Measurements from ENCODE around the gene UBE2E1. TPM values are rescaled to one million over a fixed set of nuclear protein-coding genes. Genes with fewer than 3 reads are reported as not detected.

Gene UBE2E1
- total RNA-seq, 1 experiment from 2014 or later: 200 TPM

DNA sequence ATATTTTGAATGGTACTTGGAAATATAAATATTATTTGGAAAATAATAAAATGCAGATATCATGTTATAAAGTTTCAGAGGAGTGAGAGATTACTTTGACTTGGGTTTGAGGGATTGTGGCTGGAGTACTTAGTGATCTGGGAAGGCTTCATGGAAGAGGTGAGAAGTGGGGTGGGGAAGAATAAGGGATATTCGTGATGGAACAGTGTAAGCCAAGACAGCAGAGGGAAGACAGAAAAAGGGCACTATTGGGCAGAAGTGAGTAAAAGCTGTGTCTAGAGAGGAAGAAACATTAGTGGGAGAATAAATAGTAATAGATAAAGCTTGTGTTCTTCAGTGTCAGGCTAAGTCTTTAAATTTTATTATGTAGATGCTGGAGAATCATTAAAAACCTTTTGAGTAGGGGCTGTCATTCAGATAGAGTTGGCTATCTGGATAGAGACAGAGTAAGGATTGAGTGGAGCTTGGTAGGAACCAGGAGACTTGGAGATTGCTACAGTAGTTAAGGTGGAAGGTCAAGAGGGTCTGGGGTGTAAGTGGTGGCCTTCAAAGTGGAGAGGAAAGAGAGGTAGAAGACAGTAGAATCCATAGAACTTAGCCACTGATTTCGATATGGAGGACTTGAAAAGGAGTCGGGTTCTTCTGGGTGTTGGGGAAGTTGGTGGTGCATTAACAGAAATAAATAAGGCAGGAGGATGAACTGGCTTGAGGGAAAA is 11.9 kb downstream of the UBE2E1 start:
- Histone ChIP-seq H3K36me3 (ENCODE audit: insufficient read depth, low read length) (peaks cover 27% of the 10 kb centered on the region), H3K4me3 (ENCODE audit: low read length) (no peak overlapping the region), H3K9ac (ENCODE audit: low read length) (no peak overlapping the region), H3K9me2 (replicated peaks; ENCODE audit: insufficient read depth, low read length) (no peaks in the 10 kb centered on the region), H4K20me1 (ENCODE audit: insufficient read depth, low read depth, low read length) (peaks cover 63% of the 10 kb centered on the region), H3K4me1 (ENCODE audit: low read length) (peaks cover 62% of the 10 kb centered on the region), H2AFZ (ENCODE audit: low read length) (no peak overlapping the region), H3K4me2 (ENCODE audit: low read depth, low read length, poor library complexity, severe bottlenecking) (no peak overlapping the region), H3K79me2 (ENCODE audit: low read length) (peaks cover 97% of the 10 kb centered on the region), H3K27ac (ENCODE audit: low read length) (no peak overlapping the region), H3K9me3 (ENCODE audit: low read length) (no peaks in the 10 kb centered on the region), H3K27me3 (ENCODE audit: low read length) (no peaks in the 10 kb centered on the region)
- DNase-seq: no peak

DNA sequence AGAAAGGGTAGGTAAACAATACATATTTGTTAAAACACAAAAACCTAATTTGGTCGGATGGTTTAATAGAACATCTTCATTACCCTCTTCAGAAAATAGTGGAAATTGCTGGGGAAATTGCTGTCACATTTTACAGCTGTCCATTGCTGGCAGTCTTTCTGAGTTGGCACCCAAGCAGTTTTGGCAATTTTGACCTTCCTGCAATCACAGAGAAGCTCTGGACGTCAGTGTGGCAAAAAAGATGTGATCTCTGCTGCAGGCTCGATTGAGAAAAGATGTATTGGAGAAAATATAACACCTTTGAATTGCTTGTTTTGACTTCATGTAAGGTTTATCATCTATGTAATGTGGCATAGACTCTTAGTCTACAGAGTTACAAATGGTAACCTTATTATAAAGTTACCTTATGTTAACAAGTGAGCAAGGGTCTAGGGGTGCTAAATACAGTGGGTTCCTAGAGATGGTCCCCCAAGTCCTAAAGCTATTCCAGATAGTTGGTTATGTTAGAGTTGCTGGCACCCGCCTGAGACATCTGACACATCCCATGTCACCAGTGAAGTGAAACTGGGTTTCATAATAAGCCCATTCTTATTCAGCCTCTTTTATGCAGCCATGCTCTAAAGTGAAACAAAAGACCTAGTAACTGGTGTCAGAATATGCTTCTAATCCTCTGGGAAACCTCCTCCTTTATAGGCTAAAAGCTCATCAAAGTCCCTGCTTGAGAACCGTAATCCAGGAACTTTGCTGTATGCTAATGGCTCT is 14.0 kb downstream of the UBE2E1 start:
- no peak for DNase-seq
- no peaks in the 10 kb centered on the region for H3K9me3 ChIP-seq (ENCODE audit: low read length)
- no peak overlapping the region for H3K27ac ChIP-seq (ENCODE audit: low read length)
- H2AFZ ChIP-seq (ENCODE audit: low read length): no peak overlapping the region
- H3K4me2 ChIP-seq (ENCODE audit: low read depth, low read length, poor library complexity, severe bottlenecking): peak overlapping the region; percentile 33
- H4K20me1 ChIP-seq (ENCODE audit: insufficient read depth, low read depth, low read length): peaks cover 64% of the 10 kb centered on the region
- H3K36me3 ChIP-seq (ENCODE audit: insufficient read depth, low read length): peaks cover 14% of the 10 kb centered on the region; the same call in 1 of the 2 replicates
- H3K27me3 ChIP-seq (ENCODE audit: low read length): no peaks in the 10 kb centered on the region
- no peak overlapping the region for H3K9ac ChIP-seq (ENCODE audit: low read length)
- H3K79me2 ChIP-seq (ENCODE audit: low read length): peaks cover 98% of the 10 kb centered on the region
- no peak overlapping the region for H3K4me3 ChIP-seq (ENCODE audit: low read length)
- H3K9me2 ChIP-seq (replicated peaks; ENCODE audit: insufficient read depth, low read length): no peaks in the 10 kb centered on the region
- H3K4me1 ChIP-seq (ENCODE audit: low read length): peaks cover 70% of the 10 kb centered on the region

- Histone ChIP-seq H4K20me1 (ENCODE audit: insufficient read depth, low read depth, low read length) (peaks cover 57% of the 10 kb centered on the region), H3K9me2 (replicated peaks; ENCODE audit: insufficient read depth, low read length) (no peaks in the 10 kb centered on the region)
Measured at GRCh38 chr3:23820888-23821287, 15.1 kb downstream of the UBE2E1 start.

DNA sequence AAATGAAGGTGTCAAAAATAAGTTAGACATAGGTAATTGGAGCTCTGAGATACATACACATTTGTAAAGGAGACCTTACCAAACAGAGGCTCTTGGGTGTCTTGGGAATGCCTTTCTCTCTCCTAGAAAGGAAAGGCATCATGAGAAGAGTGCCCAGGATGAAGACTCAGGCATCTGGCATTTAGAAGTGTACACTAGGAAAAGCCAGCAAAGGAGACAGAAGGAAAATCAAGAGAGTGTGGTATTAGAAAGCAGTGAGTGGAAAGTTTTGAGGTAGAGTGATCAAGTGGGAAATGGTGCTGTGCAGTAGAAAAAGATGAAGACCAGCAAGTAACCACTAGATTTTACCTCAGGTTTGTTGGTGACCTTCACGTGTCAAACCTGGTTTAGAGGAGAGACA is 16.1 kb downstream of the UBE2E1 start:
- Histone ChIP-seq H3K9me2 (replicated peaks; ENCODE audit: insufficient read depth, low read length) (no peaks in the 10 kb centered on the region), H3K9me3 (ENCODE audit: low read length) (no peaks in the 10 kb centered on the region)

More at GRCh38 chr3:23820888-23821287, 15.1 kb downstream of the UBE2E1 start:
- DNase-seq: no peak
- H3K4me3 ChIP-seq (ENCODE audit: low read length): no peak overlapping the region
- H3K36me3 ChIP-seq (ENCODE audit: insufficient read depth, low read length): peaks cover 13% of the 10 kb centered on the region; the same call in 1 of the 2 replicates
- peak overlapping the region; percentile 1; the same call in 1 of the 2 replicates for H3K27ac ChIP-seq (ENCODE audit: low read length)
- H3K4me1 ChIP-seq (ENCODE audit: low read length): peaks cover 79% of the 10 kb centered on the region
- H3K4me2 ChIP-seq (ENCODE audit: low read depth, low read length, poor library complexity, severe bottlenecking): peak overlapping the region; percentile 33
- H2AFZ ChIP-seq (ENCODE audit: low read length): no peak overlapping the region
- no peaks in the 10 kb centered on the region for H3K27me3 ChIP-seq (ENCODE audit: low read length)
- H3K9ac ChIP-seq (ENCODE audit: low read length): no peak overlapping the region; the same call in 1 of the 2 replicates
- peaks cover 98% of the 10 kb centered on the region for H3K79me2 ChIP-seq (ENCODE audit: low read length)
- H3K9me3 ChIP-seq (ENCODE audit: low read length): no peaks in the 10 kb centered on the region

DNA sequence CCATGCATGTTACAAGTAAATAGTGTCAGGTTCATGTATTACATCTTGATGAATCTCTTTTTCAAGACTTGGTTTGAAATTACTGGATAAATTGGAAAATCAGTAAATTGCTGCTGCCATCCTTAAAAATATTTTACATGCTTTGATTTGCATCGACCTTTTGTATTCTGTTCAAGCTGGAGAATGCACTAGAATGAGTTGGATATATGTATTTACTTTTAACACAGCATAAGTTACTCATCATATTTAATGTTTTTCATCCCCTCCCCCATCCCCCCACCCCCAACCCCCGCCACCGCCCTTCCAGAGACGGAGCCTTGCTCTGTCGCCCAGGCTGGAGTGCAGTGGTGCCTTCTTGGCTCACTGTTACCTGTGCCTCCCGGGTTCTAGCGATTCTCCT is 16.8 kb downstream of the UBE2E1 start:
- H3K4me1 ChIP-seq (ENCODE audit: low read length): peaks cover 93% of the 10 kb centered on the region
- peaks cover 61% of the 10 kb centered on the region for H4K20me1 ChIP-seq (ENCODE audit: insufficient read depth, low read depth, low read length)

More for the DNA sequence above, 16.1 kb downstream of the UBE2E1 start:
- Histone ChIP-seq H3K4me3 (ENCODE audit: low read length) (no peak overlapping the region), H3K79me2 (ENCODE audit: low read length) (peaks cover 98% of the 10 kb centered on the region), H3K36me3 (ENCODE audit: insufficient read depth, low read length) (peaks cover 11% of the 10 kb centered on the region; the same call in 1 of the 2 replicates), H3K27ac (ENCODE audit: low read length) (peak overlapping the region; percentile 40; the same call in 1 of the 2 replicates), H2AFZ (ENCODE audit: low read length) (no peak overlapping the region), H3K4me1 (ENCODE audit: low read length) (peaks cover 88% of the 10 kb centered on the region), H3K27me3 (ENCODE audit: low read length) (no peaks in the 10 kb centered on the region), H3K9ac (ENCODE audit: low read length) (no peak overlapping the region), H4K20me1 (ENCODE audit: insufficient read depth, low read depth, low read length) (peaks cover 59% of the 10 kb centered on the region), H3K4me2 (ENCODE audit: low read depth, low read length, poor library complexity, severe bottlenecking) (peak overlapping the region; percentile 33)
- no peak for DNase-seq

GRCh38 chr3:23823620-23824019 is 17.9 kb downstream of the UBE2E1 start:
- Histone ChIP-seq H3K27me3 (ENCODE audit: low read length) (no peaks in the 10 kb centered on the region), H2AFZ (ENCODE audit: low read length) (no peak overlapping the region), H3K9me3 (ENCODE audit: low read length) (no peaks in the 10 kb centered on the region), H3K9ac (ENCODE audit: low read length) (0 out of 2 replicates have a peak overlapping the region, but pooled peaks have one; percentile 3), H3K27ac (ENCODE audit: low read length) (0 out of 2 replicates have a peak overlapping the region, but pooled peaks have one; percentile 5), H3K9me2 (replicated peaks; ENCODE audit: insufficient read depth, low read length) (no peaks in the 10 kb centered on the region), H3K4me3 (ENCODE audit: low read length) (no peak overlapping the region), H3K4me2 (ENCODE audit: low read depth, low read length, poor library complexity, severe bottlenecking) (peak overlapping the region; percentile 25), H3K36me3 (ENCODE audit: insufficient read depth, low read length) (peaks cover 15% of the 10 kb centered on the region; the same call in 1 of the 2 replicates), H4K20me1 (ENCODE audit: insufficient read depth, low read depth, low read length) (peaks cover 51% of the 10 kb centered on the region), H3K79me2 (ENCODE audit: low read length) (peaks cover 98% of the 10 kb centered on the region), H3K4me1 (ENCODE audit: low read length) (peaks cover 93% of the 10 kb centered on the region)
- DNase-seq: no peak

More for the DNA sequence above, 16.8 kb downstream of the UBE2E1 start:
- Histone ChIP-seq H3K4me2 (ENCODE audit: low read depth, low read length, poor library complexity, severe bottlenecking) (no peak overlapping the region), H3K9me3 (ENCODE audit: low read length) (no peaks in the 10 kb centered on the region), H2AFZ (ENCODE audit: low read length) (no peak overlapping the region), H3K27ac (ENCODE audit: low read length) (0 out of 2 replicates have a peak overlapping the region, but pooled peaks have one; percentile 40), H3K36me3 (ENCODE audit: insufficient read depth, low read length) (peaks cover 11% of the 10 kb centered on the region; the same call in 1 of the 2 replicates), H3K79me2 (ENCODE audit: low read length) (peaks cover 98% of the 10 kb centered on the region), H3K9ac (ENCODE audit: low read length) (no peak overlapping the region), H3K27me3 (ENCODE audit: low read length) (no peaks in the 10 kb centered on the region), H3K4me3 (ENCODE audit: low read length) (no peak overlapping the region), H3K9me2 (replicated peaks; ENCODE audit: insufficient read depth, low read length) (no peaks in the 10 kb centered on the region)
- no peak for DNase-seq

DNA sequence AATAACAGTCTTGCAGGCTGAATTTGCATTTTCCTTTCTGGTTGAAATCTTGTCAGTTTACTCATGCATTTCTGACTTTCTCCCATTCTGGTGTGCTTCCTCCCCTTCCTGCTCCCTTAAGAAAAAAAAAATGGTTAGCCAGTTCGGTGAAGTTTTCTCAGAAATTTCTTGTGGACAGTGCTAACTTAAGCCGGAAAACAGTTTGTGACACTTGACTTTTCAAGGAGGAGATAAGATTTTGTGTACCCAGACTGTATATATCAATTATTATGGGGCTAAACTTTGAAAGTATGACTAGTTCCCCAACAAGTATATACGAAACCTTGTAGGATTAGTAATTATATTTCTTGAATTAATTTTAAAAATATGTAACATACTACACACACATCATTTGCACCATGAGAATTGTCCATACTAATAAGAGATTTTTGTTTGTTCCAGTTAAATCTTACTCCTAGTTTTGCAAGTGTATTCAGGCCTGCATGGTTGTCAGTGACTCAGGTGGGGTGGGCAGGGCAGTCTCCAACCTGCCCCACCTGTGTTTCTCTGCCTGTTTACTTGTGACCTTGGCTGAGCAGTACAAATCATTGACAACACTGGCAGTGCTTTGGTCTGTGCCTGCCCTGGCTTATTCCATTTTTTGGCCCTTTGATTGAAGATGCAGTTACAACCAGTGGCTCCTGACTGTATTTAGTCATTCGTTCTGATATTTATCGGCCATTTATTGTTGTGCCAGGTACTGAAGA is 19.1 kb downstream of the UBE2E1 start:
- Histone ChIP-seq H4K20me1 (ENCODE audit: insufficient read depth, low read depth, low read length) (peaks cover 42% of the 10 kb centered on the region), H3K27ac (ENCODE audit: low read length) (no peak overlapping the region), H3K4me2 (ENCODE audit: low read depth, low read length, poor library complexity, severe bottlenecking) (peak overlapping the region; percentile 25)

More for the DNA sequence above, 19.1 kb downstream of the UBE2E1 start:
- peaks cover 10% of the 10 kb centered on the region; the same call in 1 of the 2 replicates for H3K36me3 ChIP-seq (ENCODE audit: insufficient read depth, low read length)
- H3K9ac ChIP-seq (ENCODE audit: low read length): no peak overlapping the region
- no peak overlapping the region for H2AFZ ChIP-seq (ENCODE audit: low read length)
- no peaks in the 10 kb centered on the region for H3K27me3 ChIP-seq (ENCODE audit: low read length)
- no peak overlapping the region for H3K4me3 ChIP-seq (ENCODE audit: low read length)
- DNase-seq: no peak
- H3K9me2 ChIP-seq (replicated peaks; ENCODE audit: insufficient read depth, low read length): no peaks in the 10 kb centered on the region
- H3K79me2 ChIP-seq (ENCODE audit: low read length): peaks cover 99% of the 10 kb centered on the region
- H3K9me3 ChIP-seq (ENCODE audit: low read length): no peaks in the 10 kb centered on the region
- peaks cover 95% of the 10 kb centered on the region for H3K4me1 ChIP-seq (ENCODE audit: low read length)

Data from Karpas-422 (cell line).